ENCODE data around the gene TNFRSF4.
"Not testable (repeated sequence)": the region's sequence is repeated elsewhere in the genome, so short reads cannot be mapped to it uniquely, and the experiment has no call there.

TNFRSF4 gene

DNA sequence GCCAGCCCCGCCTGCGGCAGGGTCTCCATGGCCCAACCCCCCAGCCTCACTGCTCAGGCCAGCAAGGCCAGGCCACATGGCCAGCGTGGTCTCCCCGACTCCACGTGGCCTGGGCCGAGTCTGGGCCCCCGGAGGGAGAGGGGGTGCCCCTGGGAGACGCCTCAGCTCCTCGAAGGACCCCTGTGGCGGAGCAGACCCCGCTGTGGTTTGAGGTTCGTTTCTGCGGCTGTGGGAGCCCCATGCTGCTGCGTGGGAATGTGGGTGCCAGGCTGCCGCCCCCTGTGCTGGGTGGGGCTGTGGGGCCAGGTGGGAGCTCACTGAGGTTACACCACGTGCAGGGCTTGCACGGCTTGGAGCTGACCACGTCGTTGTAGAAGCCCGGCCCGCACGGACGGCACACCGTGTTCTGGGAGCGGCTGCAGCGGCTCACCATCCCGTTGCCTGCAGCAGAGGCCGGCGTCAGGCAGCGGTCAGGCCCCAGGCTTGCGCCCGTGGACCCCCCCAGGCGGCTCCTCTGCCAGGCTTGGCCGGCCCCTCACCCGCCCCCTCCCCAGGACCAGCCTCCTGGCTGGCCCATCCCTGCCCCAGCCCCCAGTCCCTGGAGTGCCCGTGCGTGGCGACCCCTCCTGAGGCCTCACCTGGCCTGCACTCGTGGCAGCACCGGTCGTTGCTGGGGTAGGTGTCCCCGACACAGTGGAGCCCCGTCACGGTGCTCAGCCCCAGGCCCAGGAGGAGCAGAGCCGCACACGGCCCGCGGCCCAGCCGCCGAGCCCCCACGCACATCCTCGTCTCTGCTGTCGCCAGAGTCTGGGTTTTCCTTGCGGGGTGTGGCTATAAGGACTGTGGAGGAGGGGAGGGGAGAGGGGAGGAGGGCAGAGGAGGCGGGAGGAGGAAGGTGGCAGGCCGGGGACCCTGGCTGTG lies at the start of gene TNFRSF4:
TNFRSF4 (minus strand) TSS at position 809 of the 921 bp plus-strand sequence; CDS start at position 783, 26 bp downstream.
- DNase-seq (ENCODE audit: low read depth in 2 of 3, low spot score in 2 of 3), result peak in 1 of 3 experiments; percentile 37

- DNase-seq (ENCODE audit: low read depth in 2 of 3, low spot score in 2 of 3), result no peak
Measured at GRCh38 chr1:1262758-1263157, 48.8 kb upstream of the TNFRSF4 start.

DNA sequence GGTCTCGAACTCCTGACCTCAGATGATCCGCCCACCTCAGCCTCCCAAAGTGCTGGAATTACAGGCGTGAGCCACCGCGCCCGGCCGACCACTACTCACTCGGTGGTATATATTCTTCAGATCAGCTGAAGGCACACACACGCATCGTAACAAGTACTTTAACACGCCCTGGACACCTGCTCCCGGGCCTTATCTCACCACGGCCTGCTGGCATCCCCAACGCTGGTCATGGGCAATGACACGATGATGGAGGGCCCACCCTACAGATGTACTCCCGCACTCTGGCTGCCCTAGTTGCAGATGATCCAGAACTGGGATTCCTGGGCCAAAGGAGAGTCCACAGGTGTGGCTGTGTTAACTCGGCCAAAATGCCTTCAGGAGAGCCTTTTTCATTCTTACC lies 48.1 kb upstream of the TNFRSF4 start:
- DNase-seq (ENCODE audit: low read depth in 2 of 3, low spot score in 2 of 3), result no peak

GRCh38 chr1:1260843-1261560 lies 47.0 kb upstream of the TNFRSF4 start:
- DNase-seq (ENCODE audit: low read depth in 2 of 3, low spot score in 2 of 3), result no peak

GRCh38 chr1:1259951-1260600 lies 46.1 kb upstream of the TNFRSF4 start:
- no peak for DNase-seq (ENCODE audit: low read depth in 2 of 3, low spot score in 2 of 3)

GRCh38 chr1:1259540-1259939 lies 45.6 kb upstream of the TNFRSF4 start:
- DNase-seq (ENCODE audit: low read depth in 2 of 3, low spot score in 2 of 3), result no peak

GRCh38 chr1:1259119-1259488 lies 45.2 kb upstream of the TNFRSF4 start:
- no peak for DNase-seq (ENCODE audit: low read depth in 2 of 3, low spot score in 2 of 3)

GRCh38 chr1:1256956-1257871 lies 43.3 kb upstream of the TNFRSF4 start:
- no peak for DNase-seq (ENCODE audit: low read depth in 2 of 3, low spot score in 2 of 3)

DNA sequence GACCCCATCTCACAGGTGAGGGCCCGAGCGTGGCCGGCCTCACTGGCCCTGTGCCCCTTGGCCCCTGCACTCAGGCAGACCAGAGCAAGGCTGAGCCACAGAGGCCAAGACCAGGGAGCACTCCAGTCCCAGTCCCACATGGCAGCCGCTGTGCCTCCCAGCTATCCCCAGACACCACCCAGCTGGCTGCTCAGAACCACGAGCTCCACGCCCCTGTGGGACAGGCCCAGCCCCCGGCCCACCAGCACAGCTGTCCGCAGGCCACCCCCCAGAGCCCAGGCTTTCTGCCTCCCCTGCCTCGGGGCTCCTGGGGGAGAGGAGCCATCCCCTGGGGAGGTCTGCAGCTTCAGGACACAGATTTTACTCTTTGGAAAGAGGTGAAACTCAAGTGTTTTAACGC lies 41.7 kb upstream of the TNFRSF4 start:
- DNase-seq (ENCODE audit: low read depth in 2 of 3, low spot score in 2 of 3), result no peak

- no peak for DNase-seq (ENCODE audit: low read depth in 2 of 3, low spot score in 2 of 3)
Measured at GRCh38 chr1:1255078-1255477, 41.1 kb upstream of the TNFRSF4 start.

DNA sequence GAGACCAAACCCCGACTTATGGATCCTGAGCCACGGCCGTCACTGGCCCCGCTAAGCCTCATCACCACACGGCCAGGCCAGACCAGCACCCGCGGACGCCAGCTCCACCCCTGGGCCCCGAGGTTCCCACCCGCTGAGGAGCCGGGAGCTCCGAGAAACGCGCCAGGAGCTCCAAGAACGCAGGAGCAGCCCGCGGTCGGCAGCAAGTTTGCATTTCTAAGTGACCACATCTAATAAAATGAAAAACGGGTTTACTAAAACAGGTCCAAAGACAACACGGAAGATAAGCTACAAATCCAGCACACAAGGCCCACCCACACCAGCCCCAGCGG lies 40.7 kb upstream of the TNFRSF4 start:
- DNase-seq (ENCODE audit: low read depth in 2 of 3, low spot score in 2 of 3), result no peak

- DNase-seq (ENCODE audit: low read depth in 2 of 3, low spot score in 2 of 3), result no peak
Measured at GRCh38 chr1:1253972-1254666, 40.2 kb upstream of the TNFRSF4 start.

- no peak for DNase-seq (ENCODE audit: low read depth in 2 of 3, low spot score in 2 of 3)
Measured at GRCh38 chr1:1253314-1253713, 39.4 kb upstream of the TNFRSF4 start.

DNA sequence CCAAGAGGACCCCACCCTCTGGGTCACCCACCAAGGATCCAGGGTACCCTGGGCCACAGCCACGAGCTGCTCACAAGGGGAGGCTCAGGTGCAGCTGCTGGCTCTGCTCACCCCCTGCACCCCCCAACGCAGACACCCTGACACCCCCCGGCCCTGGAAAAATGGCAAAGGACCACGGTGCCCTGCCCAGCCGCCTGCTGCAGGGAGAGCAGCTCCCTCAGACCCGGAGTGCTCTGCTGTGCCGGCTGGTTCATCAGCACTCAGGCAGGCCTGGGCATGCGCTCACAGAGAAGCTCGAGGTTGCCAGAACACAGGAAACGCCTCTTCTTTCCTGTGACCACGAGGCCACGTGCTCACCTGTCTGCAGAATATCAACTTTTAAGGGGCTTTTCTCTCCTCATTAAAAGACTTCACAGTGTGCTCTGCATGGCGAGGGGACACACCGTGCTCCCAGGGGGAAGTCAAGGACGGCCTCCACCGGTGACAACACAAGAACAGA lies 36.9 kb upstream of the TNFRSF4 start:
- DNase-seq (ENCODE audit: low read depth in 2 of 3, low spot score in 2 of 3), result peak in 1 of 3 experiments; percentile 52

GRCh38 chr1:1248009-1248913 lies 34.3 kb upstream of the TNFRSF4 start:
- not testable (repeated sequence) for DNase-seq (ENCODE audit: low read depth in 2 of 3, low spot score in 2 of 3)

GRCh38 chr1:1247341-1247913 lies 33.5 kb upstream of the TNFRSF4 start:
- no peak for DNase-seq (ENCODE audit: low read depth in 2 of 3, low spot score in 2 of 3)

DNA sequence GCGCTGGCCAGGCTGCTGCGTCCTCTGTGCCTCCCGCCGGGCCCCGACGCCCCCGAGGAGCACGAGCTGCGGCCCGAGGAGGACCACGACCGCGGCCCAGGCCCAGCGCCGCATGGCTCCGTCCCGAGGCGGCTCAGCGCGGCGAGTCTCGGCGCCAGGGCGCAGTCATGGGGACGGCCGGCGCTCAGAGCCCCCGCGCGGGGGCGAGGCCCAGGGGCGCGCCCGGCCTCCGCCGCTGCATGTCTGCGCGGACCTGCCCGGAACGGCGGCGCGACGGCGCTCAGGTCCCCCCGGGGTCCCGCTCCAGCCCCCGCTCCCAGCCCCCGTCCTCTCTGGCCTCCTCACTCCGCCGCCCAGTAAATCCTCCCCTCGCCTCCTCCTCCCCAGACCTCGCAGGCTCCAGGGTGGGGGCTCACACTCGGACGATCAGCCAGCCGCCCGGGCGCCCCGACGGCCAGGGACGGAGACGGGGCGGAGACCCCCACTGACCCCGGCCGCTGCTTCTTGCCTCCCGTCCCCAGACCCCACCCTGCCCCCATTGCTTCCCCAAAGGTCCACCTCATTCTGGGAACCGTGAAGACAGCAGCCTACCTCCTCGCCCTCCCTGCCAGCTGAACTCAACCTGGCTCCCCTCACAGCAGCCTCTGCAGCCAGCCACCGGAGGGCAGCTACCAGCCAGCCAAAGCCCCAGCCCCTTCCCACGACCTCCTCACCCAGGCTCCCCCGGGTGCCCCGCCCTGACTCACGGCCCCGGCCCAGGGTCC lies 32.8 kb upstream of the TNFRSF4 start, which contains the start of gene C1QTNF12:
C1QTNF12 (minus strand) TSS at position 146 of the 764 bp plus-strand sequence; CDS start at position 114, 32 bp downstream.
- no peak for DNase-seq (ENCODE audit: low read depth in 2 of 3, low spot score in 2 of 3)

All from activated CD8-positive, alpha-beta memory T cell treated with anti-CD3 and anti-CD28 coated beads for 48 hours (primary cell).